WERI-Rb-1 (cell line): ENCODE measurements around the gene NKPD1.

Experiments used
- DNase-seq: peaks from one replicate; pipeline ENCODE4 v3.0.0-alpha.2; 2020
- H3K27ac ChIP-seq: fragments of 250-450 bp; sonication (Bioruptor Pico); 2 replicates; pipeline ENCODE4 v1.5.1; 2020; ENCODE audit warnings: mild to moderate bottlenecking, moderate library complexity
- H3K27me3 ChIP-seq: fragments of 250-450 bp; sonication (Bioruptor Pico); 2 replicates; pipeline ENCODE4 v1.5.1; 2021; ENCODE audit warnings: mild to moderate bottlenecking, low read depth, moderate library complexity; ENCODE audit not compliant: insufficient read depth, severe bottlenecking
- H3K36me3 ChIP-seq: fragments of 250-450 bp; sonication (Bioruptor Pico); 2 replicates; pipeline ENCODE4 v1.5.1; 2020; ENCODE audit warnings: mild to moderate bottlenecking, moderate library complexity
- H3K4me3 ChIP-seq: 2 replicates; pipeline ENCODE4 v1.5.1; 2011; ENCODE audit warnings: low read depth, mild to moderate bottlenecking, control low read depth, low read length
- H3K9me3 ChIP-seq: fragments of 250-450 bp; sonication (Bioruptor Pico); 2 replicates; pipeline ENCODE4 v1.5.1; 2021; ENCODE audit warnings: mild to moderate bottlenecking, moderate library complexity; ENCODE audit not compliant: severe bottlenecking
- CTCF ChIP-seq: IDR thresholded peaks from 2 replicates; pipeline ENCODE4 v1.5.1; 2011; ENCODE audit warnings: low read depth, mild to moderate bottlenecking, control low read depth, inconsistent platforms, low read length

NKPD1 gene

GRCh38 chr19:45166723-45167252, 6.0 kb upstream of the NKPD1 start:
- Histone ChIP-seq H3K27me3 (no peaks in the 10 kb centered on the region), H3K4me3 (no peak overlapping the region), H3K9me3 (no peaks in the 10 kb centered on the region), H3K36me3 (no peaks in the 10 kb centered on the region; the same call in 1 of the 2 replicates), H3K27ac (peak overlapping the region; percentile 59)
- peak; percentile 28 for DNase-seq
- no peak for TF ChIP-seq CTCF

- Histone ChIP-seq H3K36me3 (no peaks in the 10 kb centered on the region; the same call in 1 of the 2 replicates), H3K9me3 (no peaks in the 10 kb centered on the region), H3K4me3 (0 out of 2 replicates have a peak overlapping the region, but pooled peaks have one; percentile 1), H3K27ac (peak overlapping the region; percentile 67), H3K27me3 (no peaks in the 10 kb centered on the region)
- peak; percentile 39; the same call in 1 of the 2 replicates for TF ChIP-seq CTCF
- peak; percentile 96 for DNase-seq
These were observed 4.0 kb upstream of the NKPD1 start for GRCh38 chr19:45164577-45165335.

GRCh38 chr19:45163751-45164460, 3.1 kb upstream of the NKPD1 start:
- no peaks in the 10 kb centered on the region for H3K9me3 ChIP-seq
- peak; percentile 15 for DNase-seq
- 0 out of 2 replicates have a peak overlapping the region, but pooled peaks have one; percentile 1 for H3K4me3 ChIP-seq
- no peak for TF ChIP-seq CTCF
- no peaks in the 10 kb centered on the region for H3K27me3 ChIP-seq
- peak overlapping the region; percentile 67 for H3K27ac ChIP-seq
- H3K36me3 ChIP-seq: no peaks in the 10 kb centered on the region; the same call in 1 of the 2 replicates

- no peak for TF ChIP-seq CTCF
- DNase-seq: no peak
- H3K36me3 ChIP-seq: no peaks in the 10 kb centered on the region; the same call in 1 of the 2 replicates
- peak overlapping the region; percentile 67 for H3K27ac ChIP-seq
- H3K27me3 ChIP-seq: no peaks in the 10 kb centered on the region
- H3K4me3 ChIP-seq: no peak overlapping the region
- no peaks in the 10 kb centered on the region for H3K9me3 ChIP-seq
These were observed 2.4 kb upstream of the NKPD1 start for GRCh38 chr19:45163156-45163555.

GRCh38 chr19:45162608-45163143, 1.9 kb upstream of the NKPD1 start:
- H3K27me3 ChIP-seq: no peaks in the 10 kb centered on the region
- TF ChIP-seq CTCF: no peak
- no peaks in the 10 kb centered on the region for H3K9me3 ChIP-seq
- no peak overlapping the region for H3K27ac ChIP-seq
- no peak overlapping the region for H3K4me3 ChIP-seq
- H3K36me3 ChIP-seq: no peaks in the 10 kb centered on the region; the same call in 1 of the 2 replicates
- DNase-seq: peak; percentile 7
